ENCODE results near the gene PBX1.

PBX1 gene

DNA sequence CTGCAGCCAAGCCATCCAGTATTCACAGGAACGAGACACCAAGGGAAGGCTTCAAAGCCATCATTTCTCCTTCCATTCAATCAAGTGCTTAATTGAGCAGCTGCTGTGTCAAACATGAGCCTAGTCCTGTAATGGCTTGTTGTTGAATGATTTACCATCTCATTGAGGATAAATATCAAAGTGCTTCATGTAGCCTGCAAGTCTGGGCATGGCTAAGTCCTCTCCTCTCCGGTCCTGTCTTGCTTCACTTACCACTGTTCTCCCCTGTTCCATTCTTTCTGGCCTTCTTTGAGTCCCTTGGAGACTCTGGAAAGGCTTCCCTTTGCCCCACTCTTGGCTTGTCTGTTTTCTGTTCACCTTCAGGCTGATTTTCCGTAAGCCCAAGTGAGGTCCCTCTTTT lies 279.8 kb downstream of the PBX1 start:
- no peak for FAIRE-seq

GRCh38 chr1:164840936-164841335 lies 282.0 kb downstream of the PBX1 start:
- FAIRE-seq = no peak

- no peak for FAIRE-seq
Observed at GRCh38 chr1:164841702-164842465, 282.9 kb downstream of the PBX1 start.

- FAIRE-seq = no peak
Observed at GRCh38 chr1:164842870-164843269, 283.9 kb downstream of the PBX1 start.

GRCh38 chr1:164843743-164844500 lies 284.9 kb downstream of the PBX1 start:
- peak; percentile 60 for FAIRE-seq

DNA sequence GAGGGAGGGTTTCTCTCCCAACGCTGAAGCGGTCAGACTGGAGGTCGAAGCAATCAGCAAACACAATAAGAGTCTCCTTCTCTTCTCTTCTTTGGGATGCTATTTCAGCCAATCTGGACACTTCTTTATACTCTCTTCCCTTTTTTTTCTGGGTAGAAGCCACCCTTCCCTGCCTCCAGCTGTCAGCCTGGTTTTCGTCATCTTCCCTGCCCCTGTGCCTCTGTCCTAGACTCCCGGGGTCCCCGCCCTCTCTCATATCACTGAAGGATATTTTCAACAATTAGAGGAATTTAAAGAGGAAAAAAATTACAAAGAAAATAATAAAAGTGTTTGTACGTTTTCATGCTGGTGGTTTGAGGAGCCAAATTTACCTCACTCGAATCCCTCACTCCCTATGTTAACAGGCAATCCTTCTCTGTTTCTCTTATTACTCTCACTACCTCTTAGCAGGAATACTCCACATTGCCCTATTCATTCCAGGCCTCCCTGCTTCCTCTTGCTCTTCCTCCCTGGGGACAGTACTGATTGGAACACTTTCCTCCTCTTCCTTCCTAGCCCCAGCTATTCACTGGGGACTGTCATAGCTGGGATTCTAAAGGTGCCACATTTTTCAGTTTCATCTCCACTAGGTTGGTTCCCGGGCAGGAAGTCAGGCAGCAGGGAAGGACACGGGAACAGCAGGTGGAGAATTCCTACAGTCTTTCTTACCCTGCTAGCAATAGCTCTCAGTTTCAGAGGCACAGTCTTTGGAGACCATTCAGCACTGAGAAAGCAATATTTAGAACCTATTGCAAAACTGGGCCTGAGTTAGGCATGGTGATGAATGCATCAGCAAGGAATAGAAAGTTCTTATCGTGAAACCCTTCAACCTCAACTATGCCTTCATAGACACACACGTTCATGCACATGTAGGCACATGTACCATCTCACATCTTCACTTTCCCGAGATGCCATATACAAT lies 288.0 kb downstream of the PBX1 start:
- FAIRE-seq = no peak

DNA sequence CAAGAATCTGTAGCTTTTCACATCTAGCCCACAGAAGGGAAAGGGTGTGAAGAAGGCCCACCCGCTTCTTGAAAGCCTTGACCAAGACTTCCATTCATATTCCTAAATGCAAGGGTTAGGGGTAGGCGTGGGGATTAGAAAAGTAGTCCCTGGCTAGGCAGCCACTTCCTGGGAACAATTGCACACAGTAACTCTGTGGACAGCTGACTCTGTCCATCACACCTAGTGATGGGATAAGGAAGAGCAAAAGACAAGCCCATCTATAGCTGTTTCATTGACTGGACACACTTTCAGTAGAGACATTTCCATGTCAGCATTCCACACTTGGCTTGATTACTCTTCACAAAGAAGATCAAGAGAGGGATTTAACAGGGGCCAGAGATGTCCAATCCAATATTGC lies 294.2 kb downstream of the PBX1 start:
- no peak for FAIRE-seq

DNA sequence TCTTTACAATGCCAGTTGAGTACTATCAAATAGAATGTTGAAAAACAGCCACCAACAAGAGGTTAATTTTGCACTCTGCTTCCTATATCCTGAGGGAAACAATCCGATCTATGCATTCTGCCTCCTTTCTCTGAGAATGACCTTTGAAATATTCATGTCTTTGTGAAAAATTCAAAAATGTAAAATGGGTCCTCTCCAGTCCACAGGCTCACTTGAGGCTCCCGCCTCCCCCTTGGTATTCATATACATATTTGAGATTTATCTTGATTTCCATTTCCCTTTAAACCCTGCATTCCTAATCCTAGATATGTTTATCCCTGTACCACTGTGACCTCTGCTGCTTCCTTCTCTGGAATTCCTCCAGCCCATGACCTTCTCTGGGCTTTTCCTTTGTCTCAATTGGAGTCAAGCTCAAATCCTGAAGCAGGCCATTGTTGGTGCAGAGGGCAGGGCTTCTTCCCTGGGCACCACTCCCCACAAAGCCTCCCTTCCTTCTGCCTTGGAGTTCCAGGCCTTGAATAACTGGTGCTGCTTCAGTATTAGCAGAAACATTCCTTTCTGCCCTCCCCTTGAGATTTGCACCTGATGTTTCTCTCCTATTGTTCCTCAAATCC lies 296.8 kb downstream of the PBX1 start:
- FAIRE-seq = no peak

GRCh38 chr1:164856381-164856780 lies 297.4 kb downstream of the PBX1 start:
- FAIRE-seq = no peak

DNA sequence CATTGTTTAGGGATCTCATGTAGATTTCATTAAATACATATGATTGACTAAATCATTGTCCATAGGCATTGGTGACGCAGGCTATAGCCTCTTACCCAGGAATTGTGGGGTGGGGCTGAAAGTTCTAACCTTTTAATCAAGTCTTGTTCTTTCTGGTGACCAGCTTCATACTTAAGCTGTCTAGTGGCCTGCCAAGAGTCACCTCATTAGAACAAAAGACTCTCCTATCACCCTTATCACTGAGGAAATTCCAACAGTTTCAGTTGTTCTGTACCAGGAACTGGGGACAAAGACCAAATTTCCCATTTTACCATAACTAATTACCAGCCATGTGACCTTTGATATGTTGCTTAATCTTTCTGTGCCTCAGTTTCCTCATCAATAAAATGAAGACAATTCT lies 298.5 kb downstream of the PBX1 start:
- FAIRE-seq = no peak

DNA sequence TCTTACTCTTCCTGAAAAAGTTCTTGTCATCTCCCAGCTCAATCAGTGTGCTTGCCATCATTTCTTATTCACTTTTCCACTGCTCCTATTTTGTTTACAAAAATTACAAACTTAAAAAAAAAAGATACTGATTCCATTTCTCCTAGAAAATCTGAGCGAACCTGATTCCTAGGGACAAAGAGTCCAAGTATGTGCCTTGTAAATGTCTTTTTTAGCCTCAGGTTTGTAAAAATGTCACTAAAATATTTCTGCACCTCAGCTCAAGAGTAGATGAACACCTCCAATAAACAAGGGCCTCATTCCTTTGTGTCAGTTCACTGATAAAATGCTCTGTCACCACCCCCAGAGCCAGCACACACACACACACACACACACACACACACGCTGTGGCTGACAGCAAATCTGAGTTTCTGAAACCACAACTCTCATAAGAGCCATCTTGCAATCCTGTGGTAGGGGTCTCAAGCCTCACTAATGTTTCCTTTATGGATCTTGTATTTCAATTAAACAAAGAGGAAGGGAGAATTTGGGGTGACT lies 299.2 kb downstream of the PBX1 start:
- FAIRE-seq = no peak

- FAIRE-seq = no peak
Observed at GRCh38 chr1:164861632-164862031, 302.6 kb downstream of the PBX1 start.

DNA sequence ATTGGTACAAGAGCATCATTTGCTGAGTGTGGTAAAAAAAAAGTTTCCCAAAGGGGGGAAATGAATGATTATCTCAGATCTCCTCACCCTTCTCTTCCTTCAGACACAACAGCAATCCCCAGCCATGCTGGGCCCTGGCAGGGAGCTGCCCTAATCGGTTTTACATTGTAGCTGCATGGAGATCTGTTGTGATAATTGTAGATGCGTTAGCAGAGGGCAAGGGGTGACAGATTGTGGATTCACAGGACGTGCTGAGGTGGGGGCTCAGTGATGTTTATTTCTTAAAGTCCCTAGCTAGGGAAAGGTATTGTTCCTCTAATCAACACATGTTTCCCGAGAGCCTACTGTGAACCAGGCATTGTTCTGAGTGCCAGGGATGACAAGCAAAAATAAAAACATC lies 304.1 kb downstream of the PBX1 start:
- no peak for FAIRE-seq

DNA sequence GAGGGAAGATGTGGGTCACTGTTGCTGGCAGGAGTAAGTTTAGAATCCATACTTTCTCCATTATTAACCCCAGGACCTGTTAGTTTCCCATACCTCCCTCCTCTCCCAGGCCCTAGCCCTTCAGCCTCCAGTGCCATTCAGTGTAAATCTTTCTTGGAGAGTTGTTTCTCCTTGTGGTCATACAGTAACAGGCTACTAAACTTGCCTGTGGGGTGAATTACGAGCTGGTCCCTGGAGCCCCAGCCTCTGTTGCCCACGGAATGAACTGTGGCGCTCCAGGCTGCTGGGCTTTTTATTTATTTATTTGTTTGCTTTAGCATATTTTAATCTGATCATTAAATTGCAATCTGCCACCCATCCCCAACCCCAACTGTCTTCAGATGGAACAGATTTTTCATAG lies 305.2 kb downstream of the PBX1 start:
- no peak for FAIRE-seq

DNA sequence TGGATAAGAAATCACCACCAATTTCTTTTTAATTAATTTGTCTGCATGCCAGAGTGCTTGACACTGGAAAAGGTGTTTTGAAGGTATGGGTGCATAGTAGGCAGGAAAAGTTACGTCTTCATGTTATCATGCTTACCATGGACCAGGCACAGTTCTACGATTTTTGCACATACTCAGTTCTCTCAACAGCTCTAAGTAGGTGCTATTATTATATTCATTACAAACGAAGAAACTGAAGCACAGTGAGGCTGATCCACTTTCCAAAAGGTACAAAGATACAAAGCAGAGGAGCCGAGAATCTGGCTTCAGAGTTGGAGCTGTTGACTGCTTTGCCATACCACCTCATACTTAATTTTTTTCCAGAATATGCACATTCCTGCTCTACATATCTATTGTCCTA lies 306.4 kb downstream of the PBX1 start:
- no peak for FAIRE-seq

DNA sequence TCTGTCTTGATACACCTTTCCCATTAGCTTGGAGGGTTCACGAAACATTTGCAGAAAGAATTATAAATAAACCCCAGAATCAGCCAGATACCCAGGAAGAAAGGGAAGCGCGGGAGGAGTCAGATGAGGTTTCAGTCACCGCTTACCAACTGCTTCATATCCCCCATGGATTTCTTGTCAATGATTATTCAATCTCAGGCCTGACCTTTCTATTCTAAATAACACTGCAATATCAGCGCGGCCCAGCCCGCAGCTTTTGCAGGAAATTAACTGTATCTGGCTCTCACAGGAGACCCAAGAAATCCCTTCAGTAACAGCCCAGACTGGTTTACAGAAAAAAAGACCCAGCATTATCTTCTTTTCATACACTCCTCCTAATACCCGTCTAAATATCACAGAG lies 308.6 kb downstream of the PBX1 start:
- no peak for FAIRE-seq

DNA sequence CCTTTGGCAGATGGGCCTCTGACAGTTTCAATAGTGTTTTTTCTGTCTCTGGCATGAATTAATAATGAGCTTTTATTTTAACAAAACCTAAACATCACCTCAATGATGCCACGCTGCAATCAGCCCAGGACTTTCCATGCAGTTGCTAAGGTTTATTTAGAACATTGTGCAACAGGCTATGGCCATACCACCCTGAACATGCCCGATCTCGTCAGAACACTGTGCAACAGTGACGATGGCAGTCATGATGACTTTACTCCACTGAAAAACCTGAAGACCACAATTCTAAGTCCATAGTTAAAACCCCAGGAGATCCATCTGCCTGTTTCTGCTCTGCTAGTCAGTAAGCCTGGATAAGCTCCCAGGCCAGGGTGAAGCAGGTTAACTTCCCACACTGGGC lies 310.0 kb downstream of the PBX1 start:
- no peak for FAIRE-seq

DNA sequence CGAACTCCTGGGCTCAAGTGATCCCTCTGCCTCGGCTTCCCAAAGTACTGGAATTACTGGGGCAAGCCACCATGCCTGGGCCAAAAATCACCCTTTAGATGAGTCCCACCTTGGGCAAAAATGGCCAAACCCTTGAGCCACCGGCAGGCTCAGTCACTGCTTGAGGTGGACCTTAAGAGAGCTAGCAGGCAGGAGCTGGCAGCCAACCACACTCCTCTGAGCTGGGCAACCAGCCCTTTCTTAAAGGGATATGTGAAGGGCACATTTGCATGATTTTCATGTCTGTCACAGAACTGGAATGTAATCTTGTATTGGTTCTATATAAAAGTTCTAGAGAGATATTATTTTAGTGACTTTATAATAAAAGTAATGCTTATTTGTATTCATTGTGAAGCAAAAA lies 316.5 kb downstream of the PBX1 start:
- FAIRE-seq = no peak

DNA sequence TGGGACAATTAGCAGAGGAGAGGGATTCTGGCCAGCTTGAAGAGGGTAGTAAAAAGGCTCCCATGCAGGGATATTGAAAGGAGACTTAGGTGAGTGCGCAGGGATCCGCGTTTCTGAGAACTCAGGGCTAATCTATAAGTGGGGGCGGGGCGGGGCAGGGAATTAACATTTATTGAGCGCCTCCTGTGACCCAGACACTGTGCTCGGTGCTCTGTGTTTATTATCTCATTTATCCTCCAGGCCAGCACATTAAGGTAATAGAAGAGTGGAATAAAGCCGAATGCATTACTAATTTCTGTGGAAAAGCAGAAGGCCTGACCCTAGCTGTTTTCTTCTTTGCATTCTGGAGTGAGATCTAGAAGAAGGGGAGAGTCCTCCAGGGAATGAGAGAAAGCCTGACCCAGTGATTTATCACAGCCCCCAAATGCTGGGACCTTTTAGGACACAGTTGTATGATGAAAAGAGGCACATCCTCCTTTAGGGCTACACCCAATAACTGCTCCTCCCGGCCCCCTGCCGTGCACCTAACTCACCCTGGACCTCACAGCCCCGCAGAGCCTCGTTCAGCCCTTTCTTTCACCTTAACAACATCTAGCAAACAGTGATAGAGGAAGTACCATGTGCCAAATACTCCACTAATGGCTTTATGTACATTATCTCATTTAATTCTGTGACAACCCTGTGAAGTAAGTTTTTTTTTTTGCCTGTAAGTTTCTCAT lies 317.6 kb downstream of the PBX1 start:
- no peak for FAIRE-seq

DNA sequence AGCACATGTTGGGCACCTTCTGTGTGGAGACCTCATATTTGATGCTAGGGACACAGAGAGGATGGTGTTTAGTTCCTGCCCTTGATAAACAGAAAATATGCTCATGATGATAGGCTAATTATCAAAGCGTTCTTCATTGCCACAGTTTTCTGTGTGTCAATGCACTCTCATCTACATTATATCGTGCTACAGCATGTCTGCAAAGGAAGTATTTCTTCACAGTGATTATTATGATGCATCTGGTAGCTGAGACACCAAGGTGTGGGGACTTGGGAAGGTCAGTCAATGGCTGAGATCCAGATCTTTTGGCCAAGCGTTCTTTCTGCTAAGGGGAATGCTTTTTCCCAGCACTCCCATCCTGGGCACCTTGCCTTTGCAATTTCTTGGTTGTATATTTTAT lies 321.2 kb downstream of the PBX1 start:
- no peak for FAIRE-seq

DNA sequence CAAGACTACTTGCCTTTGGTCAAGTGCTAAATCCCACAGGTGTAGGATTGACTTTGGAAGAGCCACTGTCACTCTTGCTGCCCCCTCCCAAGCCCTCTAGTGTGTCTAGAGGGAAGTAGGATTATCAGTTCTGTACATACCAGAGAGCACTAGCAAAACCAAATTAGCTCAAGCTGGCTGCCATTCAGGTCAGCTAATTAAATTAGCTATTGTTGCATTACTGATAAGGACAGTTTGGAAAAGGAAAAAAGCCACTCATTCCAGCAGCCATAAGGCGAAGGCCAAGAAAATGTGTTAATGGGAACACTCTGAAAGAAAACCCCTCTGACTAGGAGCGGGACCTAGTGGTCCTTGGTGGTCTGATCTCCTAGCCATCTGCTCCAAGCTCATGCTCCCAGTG lies 321.7 kb downstream of the PBX1 start:
- FAIRE-seq = no peak

DNA sequence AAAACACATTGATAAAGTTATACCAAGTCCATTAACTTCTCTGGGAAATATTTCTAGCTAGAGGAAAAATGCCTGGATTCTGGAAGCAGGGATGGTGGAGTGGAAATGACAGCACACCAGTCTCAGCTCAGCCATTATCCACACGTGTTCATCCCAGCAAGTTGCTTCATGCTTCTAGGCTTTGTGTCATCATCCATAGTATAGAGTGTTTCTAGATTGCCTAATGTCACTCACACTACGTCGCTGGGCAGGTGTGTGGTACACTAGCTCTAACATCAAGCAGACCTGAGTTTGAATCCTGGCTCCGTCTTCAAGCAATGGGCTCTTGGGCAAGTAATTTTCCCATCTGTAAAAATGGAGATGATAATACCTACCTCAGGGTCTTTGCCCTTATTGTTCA lies 326.3 kb downstream of the PBX1 start:
- FAIRE-seq = no peak
